K562 (cell line): ENCODE data around the gene VRK1. TPM values are rescaled to one million over a fixed set of nuclear protein-coding genes. Genes with fewer than 3 reads are reported as not detected.

Source experiments
- ATAC-seq: fragments of 200-7000 bp; cut with Tn5 transposase; 3 replicates; pipeline ENCODE4 v1.9.1; 2020; ENCODE audit warnings: moderate library complexity
- BruUV-seq: library from RNA; stranded (reverse); fragments of 400-500 nt; replicated peaks from 2 replicates; lab custom pipeline; 2021; lab: Mats Ljungman, UMichigan
- CTCF ChIA-PET: fragments of 300-600 bp; formaldehyde crosslinking; extraction: SDS; loops from one replicate; lab custom pipeline; 2021; ENCODE audit warnings: low intra/inter-chr PET ratio; lab: Yijun Ruan, JAX
- POLR2A ChIA-PET: fragments of 300-600, 350-650 bp; sonication (Branson Sonifier 250); formaldehyde crosslinking; extraction: SDS; loops from one replicate; lab custom pipeline; 2021; ENCODE audit warnings: antibody characterized with exemption, inconsistent platforms; lab: Yijun Ruan, JAX
- DNase-seq, 4 experiments: peaks; one replicate each; pipeline versions ENCODE4 v3.0.0 to v3.0.0-alpha.2; 2011 to 2018; ENCODE audit warnings: low spot score in 3 of 4, mixed read lengths in 3 of 4; ENCODE audit errors: extremely low read depth in 1 of 4
- FAIRE-seq: peaks from 2 replicates; lab custom pipeline; 2011; peaks lifted over from hg19 to GRCh38; lab: Jason Lieb, UNC
- H2AFZ ChIP-seq: 2 replicates; pipeline ENCODE4 v1.6.0; 2011; ENCODE audit warnings: low read depth, low read length, control low read depth, inconsistent platforms
- H3K27ac ChIP-seq: fragments of 200-600 bp; 3 replicates; pipeline ENCODE4 v1.8.0; 2011; ENCODE audit warnings: low read depth, mild to moderate bottlenecking, control low read depth, inconsistent platforms, low read length, moderate library complexity, mixed read lengths; ENCODE audit errors: extremely low read depth
- H3K27me3 ChIP-seq, 2 experiments: fragments of 300-600 bp in 1 of 2; 2 replicates in 1 of 2; 3 replicates in 1 of 2; pipeline versions ENCODE4 v1.6.0 to v1.8.0; 2011; ENCODE audit warnings: inconsistent platforms in 2 of 2, low read length in 2 of 2, mild to moderate bottlenecking in 1 of 2, mixed read lengths in 1 of 2, moderate library complexity in 1 of 2; ENCODE audit not compliant: control insufficient read depth in 2 of 2, insufficient read depth in 2 of 2
- H3K36me3 ChIP-seq: fragments of 300-600 bp; 3 replicates; pipeline ENCODE4 v1.8.0; 2011; ENCODE audit warnings: mild to moderate bottlenecking, low read length, inconsistent platforms; ENCODE audit not compliant: control insufficient read depth, insufficient read depth
- H3K4me1 ChIP-seq, 2 experiments: fragments of 200-600 bp in 1 of 2; replicated peaks in 1 of 2; 2 replicates in 1 of 2; 3 replicates in 1 of 2; pipeline versions ENCODE4 v1.5.1 to v1.8.0; 2011; ENCODE audit warnings: inconsistent platforms in 2 of 2, low read length in 2 of 2, mild to moderate bottlenecking in 1 of 2, mixed read lengths in 1 of 2, moderate library complexity in 1 of 2; ENCODE audit not compliant: control insufficient read depth in 2 of 2, insufficient read depth in 2 of 2
- H3K4me2 ChIP-seq: 2 replicates; pipeline ENCODE4 v1.6.1; 2011; ENCODE audit warnings: low read length, control low read depth, inconsistent platforms, mixed read lengths; ENCODE audit not compliant: insufficient read depth
- H3K4me3 ChIP-seq: fragments of 200-600 bp; sonication (generic), shearing (Covaris generic); 2 replicates; pipeline ENCODE4 v1.5.1; 2016; ENCODE audit warnings: control low read depth, inconsistent platforms
- H3K79me2 ChIP-seq: fragments of 200-600 bp; 3 replicates; pipeline ENCODE4 v1.8.0; 2011; ENCODE audit warnings: low read length, inconsistent platforms; ENCODE audit not compliant: control insufficient read depth, insufficient read depth
- H3K9ac ChIP-seq, 2 experiments: 2 replicates each; pipeline versions ENCODE4 v1.6.0 to v1.6.1; 2011; ENCODE audit warnings: low read depth in 2 of 2, low read length in 2 of 2, control low read depth in 1 of 2, inconsistent platforms in 1 of 2, mild to moderate bottlenecking in 1 of 2, mixed read lengths in 1 of 2; ENCODE audit not compliant: insufficient read depth in 1 of 2
- H3K9me1 ChIP-seq: one replicate; pipeline ENCODE4 v1.6.0; 2011; ENCODE audit warnings: inconsistent platforms, mild to moderate bottlenecking, low read length, moderate library complexity; ENCODE audit not compliant: control insufficient read depth, insufficient read depth
- H3K9me3 ChIP-seq: replicated peaks from 2 replicates; pipeline ENCODE4 v1.5.1; 2011; ENCODE audit warnings: low read depth, low read length, inconsistent platforms; ENCODE audit not compliant: control insufficient read depth, insufficient read depth
- H4K20me1 ChIP-seq: replicated peaks from 2 replicates; pipeline ENCODE4 v1.6.1; 2011; ENCODE audit warnings: low read length, inconsistent platforms, mixed read lengths; ENCODE audit not compliant: control insufficient read depth, insufficient read depth
- CREM ChIP-seq: IDR thresholded peaks from 2 replicates; pipeline ENCODE4 v1.6.1; 2014; ENCODE audit warnings: antibody characterized with exemption, low read depth
- EGR1 ChIP-seq: fragments of 450-650 bp; conservative IDR thresholded peaks from 2 replicates; pipeline ENCODE4 v1.6.1; 2017; ENCODE audit warnings: mild to moderate bottlenecking
- ESRRA ChIP-seq: fragments of 450-650 bp; IDR thresholded peaks from 2 replicates; pipeline ENCODE4 v1.6.1; 2014; ENCODE audit warnings: low read depth, mild to moderate bottlenecking, moderate library complexity, borderline replicate concordance
- NFXL1 ChIP-seq: fragments of 450-650 bp; formaldehyde crosslinking; IDR thresholded peaks from 2 replicates; pipeline ENCODE4 v1.4.0; 2021; ENCODE audit warnings: mild to moderate bottlenecking
- SMAD2 ChIP-seq: fragments of 150-350 bp; IDR thresholded peaks from 2 replicates; pipeline ENCODE4 v1.6.1; 2014; ENCODE audit warnings: low read depth, mild to moderate bottlenecking, low read length
- SMAD4 ChIP-seq: fragments of 250-450 bp; sonication (Bioruptor Pico); conservative IDR thresholded peaks from 2 replicates; pipeline ENCODE4 v1.8.0; 2021; ENCODE audit warnings: inconsistent platforms, mild to moderate bottlenecking, moderate library complexity
- WGBS: fragments of 100-300 bp; shearing (Covaris generic); methylation state at CpG from one replicate; pipeline ENCODE4 v1.1.6; 2016; ENCODE audit warnings: low coverage, mixed read lengths; ENCODE audit not compliant: insufficient coverage; ENCODE audit errors: missing lambda C conversion rate; 5-methylcytosine and 5-hydroxymethylcytosine counted together
- in situ Hi-C: fragments of 300-500 bp; cut with MboI; formaldehyde crosslinking; loops from 4 replicates; pipeline ENCODE4 v1.15.0; 2018; ENCODE audit warnings: inconsistent platforms, mixed read lengths
- intact Hi-C: fragments of 100-400 bp; cut with micrococcal nuclease; formaldehyde crosslinking; loops from 2 replicates; pipeline ENCODE4 v1.14.2; 2022
- polyA plus RNA-seq, 8 experiments: library from polyadenylated mRNA; depleted of rRNA in 4 of 8; stranded (reverse) in 5 of 8; unstranded in 3 of 8; fragments of >200 nt; fragmentation: Nextera tagmentation in 2 of 8; fragmentation: Illumina TruSeq in 1 of 8; extraction: Ambion mirVana in 2 of 8; extraction: Trizol in 1 of 8; gene quantifications; 2 replicates each; pipeline versions ENCODE4 v1.2.1 to v1.2.3, GENCODE V29; 2011 to 2014; ENCODE audit warnings: inconsistent platforms in 1 of 8, missing spikeins in 1 of 8
- total RNA-seq, 7 experiments: library from RNA; depleted of rRNA in 6 of 7; stranded (reverse); fragments of >200 nt in 6 of 7; fragmentation: Illumina TruSeq in 2 of 7; extraction: Trizol in 2 of 7; gene quantifications; 2 replicates each; pipeline versions ENCODE4 v1.2.1 to v1.2.3, GENCODE V29; 2011 to 2021; ENCODE audit warnings: low replicate concordance in 1 of 7
- TF ChIP-seq, protein P1 (sequence below): fragments of 250-450 bp; sonication (Bioruptor Pico); IDR thresholded peaks from 2 replicates; pipeline ENCODE4 v1.5.0; 2022; ENCODE audit warnings: mild to moderate bottlenecking
- TF ChIP-seq, protein P2 (sequence below), 2 experiments: fragments of 450-650 bp in 1 of 2; sonication (generic) in 1 of 2; formaldehyde crosslinking in 1 of 2; IDR thresholded peaks in 1 of 2; conservative IDR thresholded peaks in 1 of 2; 2 replicates each; pipeline versions ENCODE4 v1.6.1 to v1.8.1; 2016 to 2023; ENCODE audit warnings: mild to moderate bottlenecking in 2 of 2, moderate library complexity in 2 of 2, inconsistent platforms in 1 of 2, missing genetic modification reagents in 1 of 2
- TF ChIP-seq, protein P3 (sequence below): fragments of 250-450 bp; sonication (Bioruptor Pico); IDR thresholded peaks from 2 replicates; pipeline ENCODE4 v1.4.0; 2020

The VRK1 gene
- total and polyA plus RNA-seq, 9 of the 15 experiments (the other 6 are each of a cell fraction or from before 2014, with no cell fraction given), result 83.6 to 177 (median 116) TPM

DNA sequence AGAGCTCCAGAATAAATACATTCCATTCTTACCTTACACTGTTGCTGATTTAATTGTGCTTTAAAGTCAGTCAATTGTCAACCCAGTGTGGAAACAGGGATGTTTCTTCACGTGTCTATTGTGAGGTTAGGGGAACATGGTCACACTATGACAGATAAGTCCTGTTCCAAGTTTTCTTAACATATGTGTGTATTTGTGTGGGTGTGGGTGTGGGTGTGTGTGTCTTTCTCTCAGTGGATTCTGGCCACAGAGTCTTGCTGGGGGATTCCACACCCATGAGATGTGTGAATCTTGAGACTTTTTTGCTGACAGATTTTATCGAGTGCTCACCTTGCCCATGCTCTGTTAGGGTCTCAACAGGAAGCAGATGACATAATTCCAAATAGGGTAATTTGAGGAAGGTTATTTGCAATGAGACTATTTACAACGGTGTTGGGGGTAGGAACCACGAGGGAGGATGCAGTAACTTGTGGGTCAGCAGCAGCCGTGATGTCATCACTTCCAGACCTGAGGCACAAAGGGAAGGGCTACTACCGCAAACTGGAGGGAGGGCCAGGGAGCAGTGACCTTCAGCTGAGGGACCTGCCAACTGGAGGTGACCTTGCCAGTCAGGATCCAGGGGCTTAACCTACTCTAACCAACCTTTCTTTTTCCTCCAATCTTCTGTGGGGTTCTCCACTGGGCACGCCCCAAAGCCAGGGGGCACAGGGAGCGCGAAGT, 1.9 kb upstream of the VRK1 start:
- intact Hi-C loops (no loop called here), in situ Hi-C loops (no loop called here)
- 43% methylated on average over 9 of the region's 9 CpGs for WGBS
- TF ChIP-seq CREM, result peak; percentile 64
- TF ChIP-seq, protein P1, sequence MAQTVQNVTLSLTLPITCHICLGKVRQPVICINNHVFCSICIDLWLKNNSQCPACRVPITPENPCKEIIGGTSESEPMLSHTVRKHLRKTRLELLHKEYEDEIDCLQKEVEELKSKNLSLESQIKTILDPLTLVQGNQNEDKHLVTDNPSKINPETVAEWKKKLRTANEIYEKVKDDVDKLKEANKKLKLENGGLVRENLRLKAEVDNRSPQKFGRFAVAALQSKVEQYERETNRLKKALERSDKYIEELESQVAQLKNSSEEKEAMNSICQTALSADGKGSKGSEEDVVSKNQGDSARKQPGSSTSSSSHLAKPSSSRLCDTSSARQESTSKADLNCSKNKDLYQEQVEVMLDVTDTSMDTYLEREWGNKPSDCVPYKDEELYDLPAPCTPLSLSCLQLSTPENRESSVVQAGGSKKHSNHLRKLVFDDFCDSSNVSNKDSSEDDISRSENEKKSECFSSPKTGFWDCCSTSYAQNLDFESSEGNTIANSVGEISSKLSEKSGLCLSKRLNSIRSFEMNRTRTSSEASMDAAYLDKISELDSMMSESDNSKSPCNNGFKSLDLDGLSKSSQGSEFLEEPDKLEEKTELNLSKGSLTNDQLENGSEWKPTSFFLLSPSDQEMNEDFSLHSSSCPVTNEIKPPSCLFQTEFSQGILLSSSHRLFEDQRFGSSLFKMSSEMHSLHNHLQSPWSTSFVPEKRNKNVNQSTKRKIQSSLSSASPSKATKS (CRISPR knock-in tag), result no peak
- no peak for TF ChIP-seq NFXL1
- TF ChIP-seq ESRRA, result peak; percentile 70; the same call in 1 of the 2 replicates
- TF ChIP-seq, protein P2, sequence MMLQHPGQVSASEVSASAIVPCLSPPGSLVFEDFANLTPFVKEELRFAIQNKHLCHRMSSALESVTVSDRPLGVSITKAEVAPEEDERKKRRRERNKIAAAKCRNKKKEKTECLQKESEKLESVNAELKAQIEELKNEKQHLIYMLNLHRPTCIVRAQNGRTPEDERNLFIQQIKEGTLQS (IDR thresholded peaks at IDR 0.05), result 0 out of 2 replicates have a peak, but pooled peaks have one; percentile 29
- TF ChIP-seq, protein P2 (CRISPR knock-in tag; conservative IDR thresholded peaks at IDR 0.05), result no peak
- peak; percentile 39 for TF ChIP-seq EGR1
- TF ChIP-seq SMAD2, result no peak
- TF ChIP-seq, protein P3, sequence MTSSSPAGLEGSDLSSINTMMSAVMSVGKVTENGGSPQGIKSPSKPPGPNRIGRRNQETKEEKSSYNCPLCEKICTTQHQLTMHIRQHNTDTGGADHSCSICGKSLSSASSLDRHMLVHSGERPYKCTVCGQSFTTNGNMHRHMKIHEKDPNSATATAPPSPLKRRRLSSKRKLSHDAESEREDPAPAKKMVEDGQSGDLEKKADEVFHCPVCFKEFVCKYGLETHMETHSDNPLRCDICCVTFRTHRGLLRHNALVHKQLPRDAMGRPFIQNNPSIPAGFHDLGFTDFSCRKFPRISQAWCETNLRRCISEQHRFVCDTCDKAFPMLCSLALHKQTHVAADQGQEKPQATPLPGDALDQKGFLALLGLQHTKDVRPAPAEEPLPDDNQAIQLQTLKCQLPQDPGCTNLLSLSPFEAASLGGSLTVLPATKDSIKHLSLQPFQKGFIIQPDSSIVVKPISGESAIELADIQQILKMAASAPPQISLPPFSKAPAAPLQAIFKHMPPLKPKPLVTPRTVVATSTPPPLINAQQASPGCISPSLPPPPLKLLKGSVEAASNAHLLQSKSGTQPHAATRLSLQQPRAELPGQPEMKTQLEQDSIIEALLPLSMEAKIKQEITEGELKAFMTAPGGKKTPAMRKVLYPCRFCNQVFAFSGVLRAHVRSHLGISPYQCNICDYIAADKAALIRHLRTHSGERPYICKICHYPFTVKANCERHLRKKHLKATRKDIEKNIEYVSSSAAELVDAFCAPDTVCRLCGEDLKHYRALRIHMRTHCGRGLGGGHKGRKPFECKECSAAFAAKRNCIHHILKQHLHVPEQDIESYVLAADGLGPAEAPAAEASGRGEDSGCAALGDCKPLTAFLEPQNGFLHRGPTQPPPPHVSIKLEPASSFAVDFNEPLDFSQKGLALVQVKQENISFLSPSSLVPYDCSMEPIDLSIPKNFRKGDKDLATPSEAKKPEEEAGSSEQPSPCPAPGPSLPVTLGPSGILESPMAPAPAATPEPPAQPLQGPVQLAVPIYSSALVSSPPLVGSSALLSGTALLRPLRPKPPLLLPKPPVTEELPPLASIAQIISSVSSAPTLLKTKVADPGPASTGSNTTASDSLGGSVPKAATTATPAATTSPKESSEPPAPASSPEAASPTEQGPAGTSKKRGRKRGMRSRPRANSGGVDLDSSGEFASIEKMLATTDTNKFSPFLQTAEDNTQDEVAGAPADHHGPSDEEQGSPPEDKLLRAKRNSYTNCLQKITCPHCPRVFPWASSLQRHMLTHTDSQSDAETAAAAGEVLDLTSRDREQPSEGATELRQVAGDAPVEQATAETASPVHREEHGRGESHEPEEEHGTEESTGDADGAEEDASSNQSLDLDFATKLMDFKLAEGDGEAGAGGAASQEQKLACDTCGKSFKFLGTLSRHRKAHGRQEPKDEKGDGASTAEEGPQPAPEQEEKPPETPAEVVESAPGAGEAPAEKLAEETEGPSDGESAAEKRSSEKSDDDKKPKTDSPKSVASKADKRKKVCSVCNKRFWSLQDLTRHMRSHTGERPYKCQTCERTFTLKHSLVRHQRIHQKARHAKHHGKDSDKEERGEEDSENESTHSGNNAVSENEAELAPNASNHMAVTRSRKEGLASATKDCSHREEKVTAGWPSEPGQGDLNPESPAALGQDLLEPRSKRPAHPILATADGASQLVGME (CRISPR knock-in tag), result no peak
- no peak for TF ChIP-seq SMAD4 (CRISPR knock-in tag)
- Histone ChIP-seq H3K4me1 (peaks cover 10 to 13% of the 10 kb centered on the region in 2 experiments; a peak in 3 of 5 replicates), H3K36me3 (no peaks in the 10 kb centered on the region), H2AFZ (peak overlapping the region; percentile 59), H3K27ac (no peak overlapping the region), H3K9ac (no peak overlapping the region), H3K4me2 (no peak overlapping the region), H3K79me2 (peaks cover 31% of the 10 kb centered on the region), H3K9me1 (no peaks in the 10 kb centered on the region), H3K4me3 (no peak overlapping the region), H4K20me1 (peaks cover 14% of the 10 kb centered on the region), H3K27me3 (peaks cover 0 to 2% of the 10 kb centered on the region in 2 experiments; a peak in 2 of 5 replicates), H3K9me3 (no peaks in the 10 kb centered on the region)
- FAIRE-seq (no peak), DNase-seq (peak in 1 of 4 experiments; percentile 18), ATAC-seq (no peak)
- no TSS peak for BruUV-seq
- ChIA-PET POLR2A (interaction anchor here (0.9 kb wide), 1 partner anchor 8 kb away, joined by 4 read pairs; no protein-coding TSS in a partner anchor), CTCF (no interaction called here)
